ENCODE measurements around the gene ANAPC16. TPM values are rescaled to one million over a fixed set of nuclear protein-coding genes. Genes with fewer than 3 reads are reported as not detected.

The ANAPC16 gene
- total and polyA plus RNA-seq, 2 of the 4 experiments (the other 2 are of a cell fraction) = 25.2 to 26.3 TPM

- DNase-seq = no peak
- H3K4ac ChIP-seq (ENCODE audit: low read depth, low read length) = no peak overlapping the region
- no peak overlapping the region for H4K91ac ChIP-seq (ENCODE audit: insufficient read depth, low read depth, low read length)
- H3K18ac ChIP-seq (ENCODE audit: low read depth, low read length) = no peak overlapping the region
- TF ChIP-seq NFE2L2 (IDR thresholded peaks at IDR 0.05; ENCODE audit: low read depth, low read length) (no peak), RCOR1 (IDR thresholded peaks at IDR 0.05; ENCODE audit: insufficient replicate concordance, low read length) (no peak)
- ChIA-PET CTCF (no interaction called here), POLR2A (ENCODE audit: unreplicated experiment) (interaction anchor here (0.7 kb wide), 1 partner anchor 866 kb away, joined by 13 read pairs; no protein-coding TSS in a partner anchor)
- no peak overlapping the region for H2AFZ ChIP-seq (replicated peaks; ENCODE audit: low read length, poor library complexity)
- H3K36me3 ChIP-seq (ENCODE audit: control insufficient read depth, insufficient read depth, low read length) = peaks cover 10% of the 10 kb centered on the region
- no peaks in the 10 kb centered on the region for H3K9me3 ChIP-seq (ENCODE audit: control insufficient read depth, insufficient read depth, low read length)
- H4K20me1 ChIP-seq (ENCODE audit: insufficient read depth, low read length) = no peaks in the 10 kb centered on the region
- peaks cover 3% of the 10 kb centered on the region; the same call in 1 of the 2 replicates for H3K4me1 ChIP-seq (ENCODE audit: control insufficient read depth, insufficient read depth, low read length)
- 0 out of 2 replicates have a peak, but pooled peaks cover 7% of the 10 kb centered on the region for H3K9me1 ChIP-seq (ENCODE audit: insufficient read depth, low read length)
- no TSS peak for BruUV-seq (replicated peaks)
- no peak overlapping the region for H2BK20ac ChIP-seq (ENCODE audit: low read depth, low read length)
- in situ Hi-C loops (cut with MboI; ENCODE audit: low sequenced_read_pairs) (no loop called here), intact Hi-C loops (cut with micrococcal nuclease) (no loop called here), dilution Hi-C loops (cut with HindIII; ENCODE audit: low sequenced_read_pairs, unreplicated experiment) (no loop called here)
- no peak overlapping the region for H2BK15ac ChIP-seq (ENCODE audit: low read depth, low read length)
- no peak overlapping the region for H4K5ac ChIP-seq (ENCODE audit: low read depth, low read length)
- H3K27me3 ChIP-seq (ENCODE audit: control insufficient read depth, insufficient read depth, low read length) = no peaks in the 10 kb centered on the region
- H2BK5ac ChIP-seq (ENCODE audit: low read depth, low read length, poor library complexity, severe bottlenecking) = no peak overlapping the region
- no peak overlapping the region for H3K4me2 ChIP-seq (ENCODE audit: low read depth, low read length)
- no peak overlapping the region for H3K23ac ChIP-seq (ENCODE audit: low read depth, low read length)
- H3K9ac ChIP-seq (ENCODE audit: low read depth, low read length) = no peak overlapping the region
- H3K27ac ChIP-seq (ENCODE audit: insufficient read depth, low read length) = no peak overlapping the region
- no peak overlapping the region for H2BK120ac ChIP-seq (ENCODE audit: low read depth, low read length)
- peaks cover 14 to 20% of the 10 kb centered on the region in 2 experiments for H3K79me1 ChIP-seq (ENCODE audit: low read depth in 1 of 2, low read length in 2 of 2)
- no peak overlapping the region for H3K4me3 ChIP-seq (ENCODE audit: insufficient read depth, low read depth, low read length)
- no peak overlapping the region for H2AK5ac ChIP-seq (ENCODE audit: low read depth, low read length)
- 97% methylated on average over 4 of the region's 6 CpGs; no CpG with 5 or more reads in 1 of the 2 experiments for WGBS, 2 experiments (ENCODE audit: extremely low coverage in 2 of 2, insufficient read length in 1 of 2)
- no peak overlapping the region for H4K8ac ChIP-seq (ENCODE audit: low read depth in 2 of 2, low read length in 2 of 2)
- ATAC-seq (ENCODE audit: low read depth) = no peak
- no peak overlapping the region for H3K56ac ChIP-seq (ENCODE audit: extremely low read depth, insufficient read depth, low read length)
- H3K14ac ChIP-seq (replicated peaks; ENCODE audit: low read depth, low read length) = no peak overlapping the region
- H2AK9ac ChIP-seq (replicated peaks; ENCODE audit: low read depth, low read length, poor library complexity) = no peak overlapping the region
Observed at GRCh38 chr10:72227826-72228225, 12.0 kb downstream of the ANAPC16 start.
